ENCODE data around the gene WNT3A. TPM values are rescaled to one million over a fixed set of nuclear protein-coding genes. Genes with fewer than 3 reads are reported as not detected.

Gene WNT3A
- polyA plus RNA-seq, 3 donors = 0.12 to 0.23 (median 0.22) TPM

GRCh38 chr1:227999056-227999930, 7.5 kb upstream of the WNT3A start:
- peak; percentile 74 for DNase-seq

- no peak for DNase-seq
Measured at GRCh38 chr1:228000416-228000815, 6.4 kb upstream of the WNT3A start.

GRCh38 chr1:228000836-228001563, 5.8 kb upstream of the WNT3A start:
- DNase-seq = no peak

- DNase-seq = no peak
Measured at GRCh38 chr1:228001738-228002535, 4.9 kb upstream of the WNT3A start.

- no peak for DNase-seq
Measured at GRCh38 chr1:228002792-228003191, 4.0 kb upstream of the WNT3A start.

- no peak for DNase-seq
Measured at GRCh38 chr1:228003461-228004330, 3.1 kb upstream of the WNT3A start.

GRCh38 chr1:228004331-228004855, 2.4 kb upstream of the WNT3A start:
- no peak for DNase-seq

GRCh38 chr1:228004856-228005462, 1.8 kb upstream of the WNT3A start:
- no peak for DNase-seq

- no peak for DNase-seq
Measured at GRCh38 chr1:228005511-228006033, 1.2 kb upstream of the WNT3A start.

- no peak for DNase-seq
Measured at GRCh38 chr1:228006034-228006785, 588 bp upstream of the WNT3A start.

GRCh38 chr1:228007049-228007800, 427 bp downstream of the WNT3A start:
- peak; percentile 47 for DNase-seq

GRCh38 chr1:228007801-228008341, 1.1 kb downstream of the WNT3A start:
- DNase-seq = no peak

- no peak for DNase-seq
Measured at GRCh38 chr1:228008391-228009115, 1.8 kb downstream of the WNT3A start.

- DNase-seq = no peak
Measured at GRCh38 chr1:228009116-228009827, 2.5 kb downstream of the WNT3A start.

GRCh38 chr1:228009828-228010775, 3.3 kb downstream of the WNT3A start:
- peak; percentile 42 for DNase-seq

GRCh38 chr1:228010921-228011320, 4.1 kb downstream of the WNT3A start:
- no peak for DNase-seq

All from renal pelvis (tissue), 4 donors.